ENCODE data around the gene CFI.

CFI gene

DNA sequence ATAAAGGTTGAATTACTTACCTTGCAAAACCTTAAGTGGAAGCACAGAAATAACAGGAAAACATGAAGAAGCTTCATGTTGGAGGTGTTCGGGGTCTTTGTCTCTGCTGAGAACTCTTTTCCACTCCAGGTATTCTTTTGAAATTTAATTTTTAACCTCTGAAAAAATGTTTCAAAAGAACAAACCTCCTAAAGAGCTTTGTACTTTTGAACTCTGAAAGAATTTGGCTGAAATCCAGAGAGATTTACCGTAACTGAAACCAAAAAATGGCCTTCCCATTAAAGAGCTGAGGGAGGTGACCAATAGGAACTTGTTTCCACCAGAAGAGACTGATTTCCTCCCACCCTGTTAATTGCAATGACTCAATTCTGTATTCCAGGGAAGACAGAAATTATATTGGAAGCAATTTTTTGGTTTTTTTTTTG, at the start of gene CFI:
Gene CFI (minus strand): TSS at position 105 of the 425 bp plus-strand sequence. CDS start 28 bp downstream, at position 77.
- no peak for DNase-seq

DNA sequence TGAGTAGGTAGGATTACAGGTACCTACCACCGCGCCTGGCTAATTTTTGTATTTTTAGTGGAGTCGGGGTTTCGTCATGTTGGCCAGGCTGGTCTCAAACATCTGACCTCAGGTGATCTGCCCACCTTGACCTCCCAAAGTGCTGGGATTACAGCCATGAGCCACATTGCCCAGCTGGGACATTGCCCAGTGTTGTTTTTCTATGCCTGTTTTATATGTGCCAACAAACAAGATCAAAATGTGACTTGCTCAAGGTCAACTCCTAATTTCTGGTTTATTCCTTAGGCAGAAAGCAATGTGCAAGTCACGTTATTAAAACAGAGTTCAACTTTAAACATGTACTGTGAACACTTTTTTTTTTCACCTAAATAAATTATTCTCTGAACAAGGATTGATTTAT, 48.8 kb upstream of the CFI start:
- DNase-seq = no peak

DNA sequence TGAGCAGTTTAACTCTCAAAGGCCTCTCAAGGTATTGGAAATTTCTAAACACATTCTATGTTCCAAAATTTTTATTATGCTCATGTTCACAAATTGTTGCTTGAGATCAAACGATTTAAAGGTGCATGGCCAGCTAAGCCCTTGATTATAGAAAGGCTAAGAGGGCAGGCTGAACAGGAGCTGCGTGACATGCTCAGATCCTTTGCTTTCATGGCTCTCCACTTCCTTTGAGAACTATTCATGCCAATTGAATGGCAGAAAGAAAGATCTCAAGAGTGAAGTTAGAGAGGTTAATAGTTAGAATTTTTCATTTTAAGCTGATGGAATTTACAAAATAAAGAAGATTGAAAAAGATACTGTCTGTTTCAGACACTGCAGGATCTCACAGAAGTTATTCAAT, 46.7 kb upstream of the CFI start:
- DNase-seq = no peak

DNA sequence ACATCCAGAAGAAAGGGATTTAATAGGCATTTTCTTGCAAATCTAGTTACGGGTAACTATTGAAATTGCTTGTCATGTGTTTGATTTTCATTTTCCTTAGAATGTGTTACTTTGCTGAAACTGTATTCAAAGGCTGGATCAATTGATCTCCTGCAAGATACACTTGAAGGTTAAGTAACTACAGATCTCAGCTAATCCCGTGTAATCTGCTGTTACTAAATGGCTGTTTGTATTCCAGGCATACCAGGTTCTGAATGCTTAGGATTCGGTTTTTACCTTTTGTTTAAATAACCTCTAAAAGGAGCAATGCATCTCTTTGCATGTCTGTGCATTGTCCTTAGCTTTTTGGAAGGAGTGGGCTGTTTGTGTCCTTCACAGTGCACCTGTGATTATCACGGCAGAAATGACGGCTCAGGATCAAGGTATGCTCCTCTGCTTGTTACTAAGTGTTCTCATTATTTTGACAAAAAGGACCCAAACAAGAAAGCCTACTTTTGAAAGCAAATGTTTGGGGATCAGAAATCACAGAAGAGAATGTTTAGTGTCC, 46.2 kb upstream of the CFI start, which contains the start of gene LRIT3:
Gene LRIT3 (plus strand): TSS at position 212 of the 547 bp plus-strand sequence. CDS start 95 bp downstream, at position 307.
- DNase-seq = no peak

DNA sequence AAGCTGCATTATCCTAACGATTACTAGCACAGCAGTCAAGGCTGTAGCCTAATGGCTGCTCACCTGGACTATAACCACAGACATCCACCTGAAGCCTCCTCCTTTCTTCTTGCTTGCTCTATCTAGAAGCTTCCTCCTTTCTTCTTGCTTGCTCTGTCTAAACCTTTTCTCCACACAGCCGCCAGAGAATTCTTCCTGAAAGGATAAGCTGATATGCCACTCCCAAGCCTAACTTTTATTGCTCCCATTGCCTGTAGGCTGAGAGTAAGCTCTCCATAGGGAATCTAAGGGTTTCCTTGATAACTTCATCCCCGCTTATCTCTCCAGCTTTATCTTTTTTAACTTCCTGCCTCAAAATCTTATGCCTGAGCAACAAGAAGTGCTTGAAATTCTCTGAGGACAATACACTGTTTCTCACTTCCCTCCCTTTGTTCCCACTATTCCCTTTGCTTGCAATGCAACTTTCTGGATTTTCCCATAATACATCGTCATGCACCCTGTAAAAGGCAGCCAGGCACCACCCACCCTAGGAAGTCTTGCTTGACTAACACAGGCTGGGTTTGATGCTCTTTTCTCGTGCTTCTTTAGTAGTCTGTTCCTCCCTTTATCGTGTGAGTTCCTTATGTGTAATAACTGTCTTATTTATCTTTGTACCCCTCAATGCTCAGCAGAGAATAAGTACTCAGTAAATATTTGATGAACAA, 44.7 kb upstream of the CFI start:
- no peak for DNase-seq

DNA sequence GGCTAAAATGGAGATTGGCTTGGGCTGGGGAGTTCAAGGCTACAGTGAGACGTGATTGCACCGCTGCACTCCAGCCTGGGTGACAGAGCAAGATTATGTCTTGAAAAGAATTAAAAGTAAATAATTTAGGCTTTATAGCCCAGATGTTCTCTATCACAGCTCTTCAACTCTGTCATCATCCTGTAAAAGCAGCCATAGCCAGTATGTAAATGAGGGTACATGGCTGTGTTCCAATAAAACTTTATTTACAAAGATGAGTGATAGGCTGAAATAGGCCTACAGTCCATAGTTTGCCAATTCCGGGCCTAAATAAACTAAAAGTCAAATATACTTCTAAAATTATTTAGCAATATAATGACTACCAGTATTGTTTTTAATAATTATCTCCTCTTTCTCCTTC, 35.2 kb upstream of the CFI start:
- no peak for DNase-seq

DNA sequence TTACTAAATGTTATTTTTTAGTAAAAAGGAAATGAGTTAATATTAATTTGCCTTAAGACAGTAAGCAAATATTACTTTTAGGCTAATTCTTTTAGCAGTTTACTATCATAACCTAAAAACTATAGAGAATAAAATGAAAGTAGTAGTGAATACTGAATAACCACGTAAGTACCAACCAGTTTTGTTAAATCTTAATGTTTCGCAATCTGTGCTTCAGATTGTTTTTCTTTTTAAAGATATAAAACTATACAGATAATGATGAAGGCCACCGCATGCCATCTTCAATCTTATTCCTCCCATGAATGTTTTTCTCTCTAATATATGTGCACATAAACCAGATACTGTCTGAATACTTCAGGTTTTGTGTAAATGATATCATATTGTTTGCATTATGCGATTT, 32.0 kb upstream of the CFI start:
- no peak for DNase-seq

DNA sequence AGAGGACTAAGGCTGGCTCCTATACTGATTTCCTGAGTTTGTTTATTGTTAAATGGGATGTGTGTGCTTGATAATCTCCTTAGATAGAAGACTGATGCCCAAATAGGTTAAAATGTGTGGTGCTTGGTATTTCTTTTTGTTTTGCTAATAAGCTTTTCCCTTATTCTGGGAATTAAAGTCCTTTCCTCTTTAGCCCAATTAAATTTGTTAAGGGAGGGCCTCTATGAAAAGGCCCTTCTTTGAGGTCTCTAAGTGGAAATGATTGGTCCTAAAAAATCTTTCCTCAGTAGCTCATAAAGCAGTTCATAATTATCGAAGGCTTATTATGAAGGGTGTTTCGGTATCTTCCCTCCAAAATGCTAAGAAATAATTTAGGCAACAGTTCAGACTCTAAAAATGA, 25.9 kb upstream of the CFI start, which contains the start of gene RRH:
Gene RRH (plus strand): TSS at position 301 of the 400 bp plus-strand sequence. CDS start 56 bp downstream, at position 357.
- DNase-seq = no peak

DNA sequence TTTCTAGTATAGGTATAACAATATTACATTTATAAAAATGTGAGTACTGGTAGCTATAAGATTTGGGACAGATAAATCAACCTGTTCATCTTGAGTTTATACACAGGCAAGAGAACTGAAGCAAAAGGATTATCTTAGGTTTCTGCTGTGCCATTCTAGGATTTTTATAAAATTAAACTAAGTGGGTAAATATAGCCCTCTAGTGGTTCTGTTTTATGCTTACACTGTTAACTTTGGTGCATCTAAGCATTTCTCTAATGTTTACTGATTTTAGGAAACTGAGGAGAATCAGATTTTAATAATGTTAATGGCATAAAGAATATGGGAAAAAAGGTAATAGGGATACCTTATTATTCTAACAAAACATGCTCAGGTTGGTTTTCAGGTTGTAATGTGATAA, 24.9 kb upstream of the CFI start:
- DNase-seq = no peak

DNA sequence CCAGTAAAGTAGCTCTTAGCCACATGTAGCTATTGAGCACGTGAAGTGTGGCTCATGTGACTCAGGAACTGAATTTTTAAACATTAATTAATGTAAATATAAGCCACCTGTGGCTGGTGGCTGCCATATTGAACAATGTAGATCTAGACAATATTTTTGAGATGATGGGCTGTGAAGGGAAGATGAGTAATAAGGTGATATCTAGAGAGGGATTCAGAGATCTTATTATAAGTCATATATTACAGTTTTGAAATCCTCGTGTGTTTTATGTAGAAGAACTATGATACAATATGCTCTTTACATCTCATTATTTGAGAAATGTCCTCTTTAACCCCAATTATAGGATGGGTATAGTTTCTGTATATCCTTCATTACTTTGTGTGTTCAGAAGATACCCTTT, 19.4 kb upstream of the CFI start:
- DNase-seq = no peak

DNA sequence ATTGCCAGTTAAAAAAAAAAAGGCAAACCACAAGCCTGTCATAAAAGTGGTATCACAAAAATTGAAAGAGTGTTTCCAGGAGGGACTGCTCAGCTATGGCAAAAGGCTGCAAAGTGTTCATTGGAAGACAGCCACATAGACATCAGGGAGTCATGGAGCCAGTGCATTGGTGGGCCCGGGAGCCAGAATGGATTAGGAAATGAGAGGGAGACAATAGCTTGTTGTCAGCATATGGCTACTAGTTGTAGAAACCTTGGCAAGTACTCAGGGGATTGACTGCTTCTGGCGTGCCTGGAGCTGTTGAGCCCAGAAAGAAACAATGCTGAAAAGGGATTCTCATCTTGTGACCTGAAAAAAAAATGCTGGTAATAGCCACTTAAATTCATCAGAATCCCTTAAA, 18.8 kb upstream of the CFI start:
- DNase-seq = no peak

DNA sequence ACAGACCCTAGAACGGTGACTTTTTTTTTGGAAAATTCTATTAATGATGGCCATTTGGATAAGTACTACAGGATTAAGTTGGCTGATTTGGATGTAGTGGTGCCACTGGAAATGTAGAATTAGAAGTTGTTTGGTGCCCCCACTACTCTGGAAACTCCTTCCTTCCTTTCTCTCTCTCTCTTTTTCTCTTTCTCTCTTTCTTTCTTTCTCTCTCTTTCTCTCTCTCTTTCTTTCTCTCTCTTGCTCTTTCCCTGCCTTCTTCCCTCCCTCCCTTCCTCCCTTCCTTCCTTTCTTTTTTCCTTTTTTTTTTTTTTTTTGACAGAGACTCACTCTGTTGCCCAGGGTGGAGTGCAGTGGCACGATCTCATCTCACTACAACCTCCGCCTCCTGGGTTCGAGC, 16.5 kb upstream of the CFI start:
- no peak for DNase-seq

DNA sequence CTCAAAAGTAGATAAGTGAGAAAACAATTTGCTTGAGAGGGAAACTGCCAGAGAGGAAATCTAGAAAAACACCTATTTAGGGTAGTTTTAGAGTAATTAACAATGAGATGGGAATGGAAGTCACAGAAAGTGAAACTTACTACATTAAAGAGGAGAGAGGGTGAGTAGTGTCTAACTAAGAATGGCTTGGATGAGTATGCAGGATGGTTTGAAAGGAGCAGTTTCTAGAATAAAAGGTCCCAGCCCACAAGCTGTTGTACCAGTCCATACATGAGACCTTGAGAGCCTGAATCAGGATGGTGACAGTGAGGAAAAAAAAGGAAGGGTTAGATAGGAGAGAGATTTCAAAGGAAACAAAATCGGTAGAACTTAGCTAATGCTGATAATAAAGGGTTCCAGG, 15.1 kb upstream of the CFI start:
- DNase-seq = no peak

DNA sequence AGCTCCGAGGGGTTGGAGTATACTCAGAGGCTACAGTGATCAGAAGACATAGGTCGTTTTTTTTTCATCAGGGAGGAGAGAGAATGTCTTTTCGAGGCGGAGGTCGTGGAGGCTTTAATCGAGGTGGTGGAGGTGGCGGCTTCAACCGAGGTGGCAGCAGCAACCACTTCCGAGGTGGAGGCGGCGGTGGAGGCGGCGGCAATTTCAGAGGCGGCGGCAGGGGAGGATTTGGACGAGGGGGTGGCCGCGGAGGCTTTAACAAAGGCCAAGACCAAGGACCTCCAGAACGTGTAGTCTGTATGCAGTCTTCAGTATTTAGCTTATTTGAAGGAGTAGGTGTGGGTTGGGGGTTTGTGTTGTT, 14.3 kb upstream of the CFI start:
- no peak for DNase-seq

DNA sequence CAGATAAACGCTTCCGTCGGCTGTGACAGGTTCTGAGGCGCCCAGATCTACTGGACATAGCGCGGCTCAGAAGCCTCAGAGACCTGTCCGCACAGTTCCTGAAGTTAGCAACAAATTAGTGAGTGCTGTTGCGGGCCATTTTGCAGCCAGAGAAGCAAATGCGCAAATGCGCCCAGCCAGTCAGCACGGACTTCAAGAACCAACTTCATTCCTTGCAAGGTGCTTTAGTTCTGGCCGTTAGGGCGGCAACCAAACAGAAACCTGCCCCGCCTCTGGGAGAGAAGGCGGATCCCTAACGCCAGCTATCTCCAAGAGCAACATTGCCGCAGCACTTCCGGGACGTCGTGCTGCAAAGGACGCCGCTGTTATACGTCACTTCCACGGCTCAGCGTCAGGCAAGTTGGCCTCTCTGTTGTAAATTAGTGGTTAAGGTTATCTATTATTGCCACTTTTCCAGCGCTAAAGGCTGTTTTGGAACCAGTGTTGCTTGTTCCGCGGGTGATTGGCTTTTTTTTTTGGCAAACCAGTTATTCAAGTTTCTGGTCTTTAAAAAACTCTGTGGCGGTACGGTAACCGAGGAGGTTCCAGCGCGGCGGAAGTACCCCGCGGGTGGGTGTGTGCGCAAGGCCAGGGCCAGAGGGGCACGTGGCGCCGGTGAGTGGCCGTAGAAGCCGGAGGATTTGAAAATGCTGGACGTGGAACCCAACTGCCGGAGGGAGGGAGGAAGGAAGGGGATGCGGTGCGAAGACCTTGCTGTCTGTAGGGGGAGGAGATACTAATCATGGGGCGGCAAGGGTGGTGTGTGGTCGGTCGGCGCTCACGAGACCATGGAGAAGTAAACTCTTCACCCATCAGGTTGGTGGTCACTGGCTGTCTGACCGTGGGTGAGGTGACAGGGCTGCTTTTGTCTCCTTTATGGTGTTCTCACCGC, 13.6 kb upstream of the CFI start, which contains the start of gene GAR1:
Gene GAR1 (plus strand): TSS at position 612 of the 931 bp plus-strand sequence. CDS start 403 bp downstream, outside the sequence.
- peak; percentile 65 for DNase-seq

DNA sequence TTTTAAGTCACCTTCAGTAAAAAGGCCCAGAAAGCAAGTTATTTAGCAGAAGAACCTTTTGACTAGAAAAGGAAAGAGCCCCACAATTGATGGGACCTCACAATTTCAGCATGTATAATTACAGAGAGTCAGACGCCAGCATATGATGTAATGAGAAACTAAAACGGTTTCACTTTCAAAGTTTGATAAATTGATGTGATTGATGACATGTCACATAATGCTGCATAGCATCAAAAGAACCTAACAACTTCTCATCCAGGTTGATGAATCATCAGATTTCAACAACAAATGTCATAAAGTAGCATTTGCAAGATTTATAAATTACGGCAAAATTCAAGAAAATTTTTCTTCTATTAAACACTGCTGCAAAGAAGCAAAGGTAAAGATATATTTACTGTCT, 9.9 kb upstream of the CFI start:
- DNase-seq = no peak

DNA sequence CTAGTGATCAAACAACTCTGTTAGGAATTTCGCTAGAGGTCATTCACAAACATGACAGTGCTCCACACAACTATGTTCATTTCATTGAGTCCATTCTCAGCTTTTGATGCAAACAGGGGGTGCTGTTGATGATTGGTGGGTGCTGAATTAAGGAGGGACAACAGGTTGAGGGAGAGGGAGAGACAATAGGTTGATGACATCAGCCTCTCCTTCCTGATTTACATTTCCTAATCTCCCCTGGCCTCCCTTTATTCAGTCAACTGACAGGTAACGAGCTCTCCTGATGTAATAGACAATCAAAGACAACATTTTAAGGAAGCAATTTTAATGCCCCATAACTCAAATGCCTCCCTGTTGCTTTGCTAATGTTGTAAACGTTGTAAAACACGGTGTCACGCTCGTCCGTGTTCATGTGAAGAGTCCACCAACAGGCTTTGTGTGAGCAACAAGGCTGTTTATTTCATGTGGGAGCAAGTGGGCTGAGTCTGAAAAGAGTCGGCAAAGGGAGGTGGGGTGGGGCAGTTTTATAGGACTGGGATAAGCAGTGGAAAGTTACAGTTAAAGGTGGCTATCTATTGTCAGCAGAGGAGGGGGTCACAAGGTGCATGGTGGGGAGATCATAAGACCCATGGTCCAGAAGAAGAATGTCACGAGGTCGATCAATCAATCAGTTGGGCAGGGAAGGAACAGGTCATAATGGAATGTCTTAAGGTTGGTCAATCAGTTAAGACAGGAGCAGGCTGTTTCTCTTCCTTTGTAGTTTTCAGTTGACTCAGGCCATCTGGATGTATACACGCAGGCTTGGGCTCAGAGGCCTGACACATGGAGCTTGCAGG, 9.0 kb upstream of the CFI start:
- no peak for DNase-seq

DNA sequence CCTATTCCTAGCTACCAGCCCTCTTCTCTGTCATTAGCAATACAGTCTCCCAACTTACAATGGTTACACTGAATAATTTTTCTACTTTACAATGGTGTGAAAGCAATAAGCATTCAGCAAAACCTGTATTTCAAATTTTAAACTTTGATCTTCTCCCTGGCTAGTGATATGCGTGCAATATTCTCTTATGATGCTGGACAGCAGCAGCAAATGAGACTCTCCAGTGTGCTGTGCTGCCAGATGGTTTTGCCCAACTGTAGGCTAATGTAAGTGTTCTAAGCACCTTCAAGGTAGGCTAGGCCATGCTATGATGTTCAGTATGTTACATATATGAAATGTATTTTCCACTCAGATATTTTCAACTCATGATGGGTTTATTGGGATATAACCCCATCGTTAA, 7.9 kb upstream of the CFI start:
- no peak for DNase-seq

DNA sequence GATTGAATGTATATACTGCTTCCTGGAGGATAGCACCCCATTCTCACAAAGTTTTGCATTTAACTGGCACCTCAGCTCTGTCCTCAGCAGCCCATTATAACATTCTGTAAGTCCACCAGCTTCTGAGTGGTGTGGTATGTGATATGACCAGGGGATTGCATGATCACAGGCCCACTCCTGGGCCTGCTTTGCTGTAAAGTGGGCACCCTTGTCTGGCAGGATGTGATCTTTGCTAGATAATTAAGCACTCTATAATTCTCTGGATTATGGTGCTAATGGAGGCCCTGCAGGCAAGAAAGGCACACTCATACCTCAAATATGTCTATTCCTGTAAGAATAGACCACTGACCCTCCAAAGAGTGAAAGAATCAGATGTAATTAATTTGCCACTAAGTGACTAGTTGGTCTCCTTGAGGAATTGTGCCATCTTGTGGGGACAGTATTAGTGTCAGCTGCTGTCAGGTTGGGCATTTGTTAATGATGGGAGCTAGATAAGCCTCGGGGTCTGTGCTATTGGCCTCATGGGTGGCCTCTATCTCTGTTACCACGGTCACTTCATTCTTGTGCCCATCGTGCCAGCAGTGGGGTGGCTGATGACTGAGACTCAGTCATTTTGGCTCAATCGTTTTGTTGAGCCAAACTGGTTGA, 2.2 kb upstream of the CFI start:
- DNase-seq = no peak

DNA sequence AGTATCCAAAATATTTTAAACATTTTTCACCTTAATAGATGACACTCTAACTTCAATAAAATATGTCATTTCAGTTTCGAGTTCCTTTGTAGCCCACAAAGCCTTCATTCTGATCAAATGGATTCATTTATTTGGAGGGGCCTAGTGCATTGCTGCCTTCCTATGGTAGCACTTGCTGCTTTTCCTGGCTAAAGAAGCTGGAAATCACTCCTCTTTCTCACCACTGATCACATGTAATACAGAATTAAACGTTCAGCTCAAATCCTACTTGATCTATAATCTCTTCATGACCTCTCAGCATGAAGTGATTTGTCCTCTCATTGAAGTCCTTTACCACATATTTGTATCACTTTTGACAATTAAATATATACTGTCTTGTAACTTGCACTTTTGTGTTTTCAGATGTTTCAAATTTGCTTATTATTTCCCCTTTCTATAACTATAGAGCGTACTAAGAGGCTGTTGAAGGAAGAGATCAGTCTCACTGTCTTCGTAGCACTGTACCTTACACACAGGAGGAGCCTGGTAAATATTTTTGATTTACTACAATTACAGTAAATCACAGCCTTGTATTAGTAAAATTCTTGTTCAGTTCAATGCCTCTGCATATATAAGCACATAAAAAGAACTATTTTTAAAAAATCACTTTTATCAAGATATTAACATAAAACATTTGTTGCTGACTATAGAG, 555 bp downstream of the CFI start:
- DNase-seq = no peak

DNA sequence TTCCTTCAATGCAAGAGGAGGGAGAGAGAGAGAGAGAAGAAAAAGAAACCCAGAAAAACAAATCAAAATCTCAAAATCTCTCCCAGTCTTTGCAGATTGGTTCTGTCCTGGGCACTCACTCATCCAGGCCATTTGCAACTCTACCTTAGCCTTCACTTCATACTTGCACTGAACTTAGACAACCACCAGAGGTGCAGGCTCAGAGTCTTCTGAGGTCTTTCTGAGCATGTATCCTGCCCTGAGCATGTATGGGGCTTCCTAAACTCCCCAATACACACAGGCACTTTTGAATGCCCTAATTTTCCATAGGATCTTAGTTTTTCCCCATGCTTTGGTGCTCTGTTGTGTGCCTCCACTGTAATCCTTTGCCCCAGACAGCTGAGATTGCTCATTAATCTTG, 2.9 kb downstream of the CFI start:
- no peak for DNase-seq

DNA sequence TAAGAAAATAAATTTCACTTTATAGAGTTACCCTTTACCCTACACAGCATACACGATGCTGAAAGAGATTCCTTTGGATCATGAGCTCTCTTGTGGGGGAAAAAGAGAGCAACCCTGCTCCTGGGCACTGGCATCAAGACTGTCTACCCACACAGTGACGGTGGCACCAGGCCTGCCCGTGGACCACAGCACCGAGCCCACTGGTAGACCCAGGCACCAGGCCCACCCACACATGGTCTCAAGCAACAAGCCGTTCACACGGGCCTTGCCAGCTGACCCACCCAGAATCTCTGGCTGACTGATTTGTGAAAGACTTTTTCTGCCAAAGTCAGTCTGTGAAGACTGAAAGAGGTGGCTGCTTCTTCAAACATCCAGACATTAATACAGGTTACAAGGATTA, 6.7 kb downstream of the CFI start:
- no peak for DNase-seq
